ENCODE measurements around the gene NRCAM.
"Not testable (repeated sequence)": the region's sequence is repeated elsewhere in the genome, so short reads cannot be mapped to it uniquely, and the experiment has no call there.

Gene NRCAM

GRCh38 chr7:108270385-108271015 is 185.7 kb downstream of the NRCAM start:
- DNase-seq = no peak

- DNase-seq = no peak
Observed at GRCh38 chr7:108268200-108268820, 187.9 kb downstream of the NRCAM start.

GRCh38 chr7:108267615-108268014 is 188.6 kb downstream of the NRCAM start:
- no peak for DNase-seq

- no peak for DNase-seq
Observed at GRCh38 chr7:108266491-108266890, 189.7 kb downstream of the NRCAM start.

GRCh38 chr7:108266035-108266434 is 190.2 kb downstream of the NRCAM start:
- DNase-seq = no peak

- DNase-seq = no peak
Observed at GRCh38 chr7:108265007-108265406, 191.2 kb downstream of the NRCAM start.

GRCh38 chr7:108263425-108263824 is 192.8 kb downstream of the NRCAM start:
- peak; percentile 59 to 89 (median 87) for DNase-seq

- DNase-seq = peak in 1 of 3 experiments; percentile 90
Observed at GRCh38 chr7:108261560-108262255, 194.5 kb downstream of the NRCAM start.

GRCh38 chr7:108259447-108259846 is 196.8 kb downstream of the NRCAM start:
- not testable (repeated sequence) for DNase-seq

GRCh38 chr7:108257954-108258353 is 198.3 kb downstream of the NRCAM start:
- no peak for DNase-seq

GRCh38 chr7:108254259-108254658 is 202.0 kb downstream of the NRCAM start:
- no peak for DNase-seq

- DNase-seq = peak in 1 of 3 experiments; percentile 46
Observed at GRCh38 chr7:108253275-108254044, 202.8 kb downstream of the NRCAM start.

GRCh38 chr7:108252177-108252576 is 204.1 kb downstream of the NRCAM start:
- DNase-seq = no peak

GRCh38 chr7:108251700-108252099 is 204.5 kb downstream of the NRCAM start:
- no peak for DNase-seq

GRCh38 chr7:108249453-108249852 is 206.8 kb downstream of the NRCAM start:
- DNase-seq = no peak

GRCh38 chr7:108248821-108249220 is 207.4 kb downstream of the NRCAM start:
- DNase-seq = no peak

GRCh38 chr7:108248418-108248817 is 207.8 kb downstream of the NRCAM start:
- DNase-seq = no peak

- no peak for DNase-seq
Observed at GRCh38 chr7:108247614-108248013, 208.6 kb downstream of the NRCAM start.

GRCh38 chr7:108246227-108246837 is 209.9 kb downstream of the NRCAM start:
- peak in 1 of 3 experiments; percentile 12 for DNase-seq

GRCh38 chr7:108245523-108246226 is 210.6 kb downstream of the NRCAM start:
- no peak for DNase-seq

- no peak for DNase-seq
Observed at GRCh38 chr7:108244110-108244509, 212.1 kb downstream of the NRCAM start.
